Measurements from ENCODE around the gene TMEM25.
"Not testable (repeated sequence)": the region's sequence is repeated elsewhere in the genome, so short reads cannot be mapped to it uniquely, and the experiment has no call there.

The TMEM25 gene

GRCh38 chr11:118530683-118531596, at the start of gene TMEM25:
Gene TMEM25 (plus strand): TSS chr11:118531192. CDS start chr11:118531802, 610 bp downstream.
- DNase-seq: peak; percentile 72

- not testable (repeated sequence) for DNase-seq
These were observed 49.8 kb upstream of the TMEM25 start for GRCh38 chr11:118481238-118481637.

- DNase-seq: no peak
These were observed 46.6 kb upstream of the TMEM25 start for GRCh38 chr11:118484405-118484804.

- DNase-seq: no peak
These were observed 45.7 kb upstream of the TMEM25 start for GRCh38 chr11:118485273-118485672.

GRCh38 chr11:118488480-118489109, 42.4 kb upstream of the TMEM25 start:
- peak; percentile 89 for DNase-seq

GRCh38 chr11:118491041-118491440, 40.0 kb upstream of the TMEM25 start:
- no peak for DNase-seq

- no peak for DNase-seq
These were observed 33.2 kb upstream of the TMEM25 start for GRCh38 chr11:118497831-118498230.

GRCh38 chr11:118503216-118503615, 27.8 kb upstream of the TMEM25 start:
- no peak for DNase-seq

- no peak for DNase-seq
These were observed 19.4 kb upstream of the TMEM25 start for GRCh38 chr11:118511601-118512000.

GRCh38 chr11:118514103-118514502, 16.9 kb upstream of the TMEM25 start:
- DNase-seq: no peak

GRCh38 chr11:118519549-118519948, 11.4 kb upstream of the TMEM25 start:
- DNase-seq: no peak

GRCh38 chr11:118521892-118522311, 9.1 kb upstream of the TMEM25 start:
- DNase-seq: no peak

- no peak for DNase-seq
These were observed 8.4 kb upstream of the TMEM25 start for GRCh38 chr11:118522571-118523072.

- no peak for DNase-seq
These were observed 6.6 kb upstream of the TMEM25 start for GRCh38 chr11:118524356-118524755.

- no peak for DNase-seq
These were observed 6.1 kb upstream of the TMEM25 start for GRCh38 chr11:118524757-118525470.

- no peak for DNase-seq
These were observed 4.3 kb upstream of the TMEM25 start for GRCh38 chr11:118526688-118527087.

GRCh38 chr11:118527109-118527508, 3.9 kb upstream of the TMEM25 start, which contains the start of gene TTC36:
Gene TTC36 (plus strand): TSS chr11:118527474. CDS start chr11:118527495, 21 bp downstream.
- DNase-seq: no peak

- DNase-seq: no peak
These were observed 2.5 kb upstream of the TMEM25 start for GRCh38 chr11:118528511-118528910.

- no peak for DNase-seq
These were observed 1.3 kb upstream of the TMEM25 start for GRCh38 chr11:118529584-118530175.

GRCh38 chr11:118530180-118530682, 761 bp upstream of the TMEM25 start:
- DNase-seq: no peak

- DNase-seq: no peak
These were observed 649 bp downstream of the TMEM25 start for GRCh38 chr11:118531597-118532084.

GRCh38 chr11:118532091-118532490, 1.1 kb downstream of the TMEM25 start:
- DNase-seq: no peak

Measured in CD4-positive, alpha-beta T cell treated with Interleukin-17A for 1 hour (primary cell).